Stimulated activated CD4-positive, alpha-beta T cell treated with anti-CD3 and anti-CD28 coated beads, Interleukin-4, amount 100 ng/mL, for 24 hours (primary cell): Measurements from ENCODE around the gene C2CD2.
"Not testable (repeated sequence)": the region's sequence is repeated elsewhere in the genome, so short reads cannot be mapped to it uniquely, and the experiment has no call there.

Source experiments
- DNase-seq: peaks from one replicate; pipeline ENCODE4 v3.0.0-alpha.2; 2020

C2CD2 gene

GRCh38 chr21:41974752-41975053 lies 20.9 kb upstream of the C2CD2 start:
- DNase-seq: no peak

DNA sequence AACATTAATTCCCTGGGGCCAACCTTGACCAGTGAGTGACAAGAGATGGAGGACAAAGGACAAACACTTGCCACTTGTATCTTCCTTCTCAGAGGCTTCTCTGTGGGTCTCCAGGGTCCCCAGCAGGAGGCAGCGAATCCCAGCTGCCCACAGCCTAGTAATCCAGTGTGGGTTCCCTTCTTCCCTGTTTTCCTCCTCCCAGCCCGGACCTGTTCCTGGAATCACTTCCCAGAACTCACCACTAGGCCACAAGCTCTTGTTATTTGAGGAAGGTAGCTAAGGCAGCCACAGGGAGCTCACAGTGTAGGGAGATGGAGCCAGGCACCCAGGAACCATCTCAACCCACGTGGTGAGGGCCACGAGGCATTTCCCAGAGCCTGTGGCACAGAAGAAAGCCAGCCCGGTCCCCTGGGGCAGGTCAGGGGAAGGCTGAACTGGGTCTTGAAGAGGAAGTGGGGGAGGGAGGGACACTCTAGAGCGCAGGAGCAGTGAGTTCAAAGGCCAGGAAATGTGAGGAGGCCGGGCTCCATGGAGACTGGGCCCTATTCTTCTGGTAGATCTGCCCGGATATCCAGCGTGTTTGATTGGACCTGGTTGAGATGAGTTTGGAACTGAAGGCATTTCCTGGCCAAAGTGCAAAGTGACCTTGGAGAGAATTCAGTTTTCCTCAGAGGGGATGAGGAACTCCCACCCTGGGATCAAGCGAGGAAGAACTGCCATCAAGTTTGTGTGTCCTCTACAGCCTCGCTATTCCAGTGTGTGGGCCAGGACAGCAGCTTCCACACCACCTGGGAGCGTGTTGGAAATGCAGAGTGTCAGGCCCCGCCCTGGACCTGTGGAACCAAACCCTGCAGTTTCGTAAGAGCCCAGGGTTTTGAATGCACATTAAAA lies 20.3 kb upstream of the C2CD2 start:
- DNase-seq: no peak

GRCh38 chr21:41973427-41973831 lies 19.6 kb upstream of the C2CD2 start:
- no peak for DNase-seq

DNA sequence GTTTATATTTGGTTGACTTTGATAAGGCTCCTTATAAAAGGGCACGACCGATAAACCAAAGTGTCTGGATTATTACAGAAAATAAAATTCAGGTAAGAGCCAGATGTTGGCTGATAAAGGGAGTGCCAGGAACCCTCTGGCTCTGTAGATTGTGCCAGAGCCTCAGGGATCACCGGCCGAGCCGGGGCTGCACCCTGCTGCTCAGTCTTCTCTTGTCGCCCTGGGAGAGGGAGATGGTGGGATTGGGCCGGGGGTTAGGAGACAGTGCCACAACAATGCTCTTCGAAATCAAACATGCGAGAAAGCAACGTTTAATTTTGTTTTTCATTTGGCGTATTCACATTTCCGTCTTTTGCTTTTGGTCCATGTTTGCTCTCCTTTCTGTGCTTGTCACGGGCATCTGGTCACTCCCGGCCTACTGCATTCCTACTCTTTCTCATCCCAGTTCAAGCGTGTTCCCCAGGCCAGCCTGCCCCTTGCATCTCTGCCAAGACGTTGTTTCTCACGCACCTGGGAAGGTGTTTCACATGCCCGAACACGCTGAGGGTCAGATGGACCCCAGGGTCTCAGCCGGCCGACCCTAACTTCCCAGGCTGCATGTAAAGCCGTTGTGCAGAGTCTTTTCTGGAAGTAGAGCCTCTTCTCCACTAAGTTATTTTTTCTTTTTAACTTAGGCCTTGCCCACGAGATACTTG lies 18.8 kb upstream of the C2CD2 start:
- DNase-seq: no peak

GRCh38 chr21:41971891-41972290 lies 18.1 kb upstream of the C2CD2 start:
- no peak for DNase-seq

DNA sequence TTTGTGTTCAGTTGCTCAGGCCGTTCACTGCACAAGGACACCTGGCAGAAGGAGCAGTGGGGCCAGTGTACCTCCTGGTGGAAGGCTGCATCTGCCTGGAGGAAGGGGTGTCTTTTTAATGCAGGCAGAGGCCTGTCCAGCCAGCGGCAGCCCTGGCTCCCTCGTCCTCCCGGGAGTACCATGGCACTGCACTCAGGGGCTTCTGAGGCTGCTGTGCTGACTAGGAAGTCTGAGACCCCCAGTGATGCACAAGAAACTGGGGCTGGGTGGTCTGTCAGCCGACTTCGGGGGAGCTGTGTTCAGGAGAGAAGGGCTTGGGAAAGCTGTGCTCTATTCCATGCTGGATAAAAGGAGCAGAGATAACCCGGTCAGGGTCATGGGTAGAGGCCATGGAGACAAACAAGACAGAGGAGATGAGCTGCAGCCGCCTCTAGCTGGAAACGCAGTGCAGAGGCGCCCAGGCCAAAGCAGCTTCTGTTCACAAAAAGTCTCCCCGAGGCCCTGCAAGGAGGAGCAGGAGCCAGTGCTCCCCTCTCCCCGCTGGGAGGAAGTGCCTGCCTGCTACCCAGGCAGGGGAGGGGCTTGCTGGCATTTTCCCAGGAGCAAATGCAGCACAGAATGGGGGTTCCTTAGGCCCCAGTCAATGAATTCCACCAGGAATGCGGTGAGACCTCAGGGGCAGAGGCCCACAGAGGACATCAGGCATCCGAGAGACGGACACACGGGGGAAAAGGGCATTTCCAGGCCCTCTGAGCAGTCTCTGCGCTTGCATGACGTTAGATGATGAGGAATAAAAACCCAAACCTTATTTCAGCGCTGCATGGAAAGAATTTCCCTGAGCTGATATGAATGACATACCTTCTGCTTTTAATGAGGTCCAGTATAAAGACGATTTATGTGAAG lies 17.2 kb upstream of the C2CD2 start:
- DNase-seq: no peak

- DNase-seq: no peak
Measured at GRCh38 chr21:41970106-41970391, 16.2 kb upstream of the C2CD2 start.

DNA sequence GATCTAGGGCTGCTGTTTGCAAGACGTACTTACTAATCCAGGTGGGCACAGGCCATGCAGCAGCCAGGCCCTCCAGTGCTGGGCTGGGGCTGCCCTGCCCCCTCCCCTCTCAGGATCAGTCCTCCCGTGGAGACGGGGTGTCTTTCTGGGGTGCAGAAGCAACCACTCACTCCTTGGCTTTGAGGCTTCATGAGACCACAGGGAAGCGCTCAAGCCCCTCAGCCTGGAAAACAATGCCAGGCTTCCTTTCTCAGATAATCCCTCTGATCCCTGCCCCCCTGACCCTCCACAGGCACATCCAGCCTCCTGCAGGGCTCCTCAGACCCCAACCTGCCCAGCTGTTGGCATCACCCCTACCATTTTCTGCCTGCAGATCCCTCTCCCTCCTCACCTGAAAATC lies 13.9 kb upstream of the C2CD2 start:
- DNase-seq: no peak

DNA sequence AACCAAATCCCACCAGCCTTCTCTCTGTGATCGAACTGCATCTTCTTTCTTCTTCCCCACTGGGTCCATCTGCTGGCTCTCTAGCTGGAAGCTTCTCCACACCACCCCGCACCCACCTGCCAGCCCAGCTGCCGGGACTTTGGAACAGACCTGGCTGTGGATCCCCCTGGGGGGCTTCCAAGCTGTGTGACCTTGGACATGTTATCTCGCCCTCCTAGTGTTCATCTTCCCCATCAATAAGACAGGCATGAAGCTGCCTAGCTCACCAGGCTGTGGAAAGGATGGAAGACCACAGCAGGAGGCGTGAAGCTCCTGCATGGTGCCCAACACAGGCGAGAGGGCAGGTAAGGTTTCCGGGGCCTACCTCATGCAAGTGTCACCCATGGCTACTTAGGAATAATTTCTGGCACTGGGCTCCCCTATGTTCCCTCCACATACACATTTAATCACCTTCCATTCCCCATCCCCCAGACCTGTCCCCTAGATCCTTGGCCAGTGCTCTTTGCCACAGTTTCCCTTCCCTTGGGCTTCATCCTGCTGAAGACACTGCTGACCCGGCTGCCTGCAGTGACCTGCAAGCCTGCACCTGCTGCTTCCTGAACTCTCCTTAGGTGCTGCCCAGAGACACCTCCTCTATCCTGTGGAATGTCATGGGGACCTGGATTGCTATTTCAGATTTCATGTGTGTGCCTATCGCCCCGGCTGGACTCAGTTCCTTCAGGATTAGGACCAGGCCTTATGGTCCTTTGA lies 13.2 kb upstream of the C2CD2 start:
- DNase-seq: no peak

DNA sequence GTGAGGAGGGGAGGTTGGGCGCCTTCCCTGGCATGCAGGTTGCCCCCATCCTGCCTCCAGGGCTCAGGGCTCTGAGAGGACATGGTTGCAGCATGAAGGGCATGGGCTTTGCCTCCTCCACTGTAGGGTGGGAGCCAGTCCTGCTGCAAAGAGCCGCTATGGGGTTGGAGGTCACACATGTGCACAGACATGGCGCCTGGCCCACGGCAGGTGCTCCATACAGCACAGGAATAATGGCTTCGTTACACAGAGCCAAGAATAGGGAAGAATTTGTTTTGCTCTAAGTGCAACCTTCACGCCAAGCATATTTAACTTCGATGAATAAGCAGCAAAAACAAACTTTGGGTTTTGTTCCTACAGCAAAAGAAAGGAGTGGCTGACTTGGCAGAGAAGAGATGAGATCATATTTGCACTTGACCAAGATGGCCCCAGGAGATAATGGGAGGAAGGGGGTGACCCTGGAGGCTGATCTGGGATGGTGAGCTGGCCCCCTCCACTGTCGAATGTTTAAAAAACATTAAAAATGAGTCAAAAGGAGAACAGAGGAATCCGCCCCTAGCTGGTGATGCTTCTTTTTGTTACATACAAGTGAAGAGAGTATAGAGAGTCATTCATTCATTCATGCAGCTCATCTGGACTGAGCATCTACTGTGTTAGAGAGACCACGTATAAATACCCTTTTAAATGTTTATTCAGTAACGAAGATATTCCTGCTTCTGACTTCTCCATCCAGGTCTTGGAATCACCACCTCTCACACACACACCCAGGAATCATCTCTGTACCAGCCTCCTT lies 12.4 kb upstream of the C2CD2 start:
- DNase-seq: no peak

DNA sequence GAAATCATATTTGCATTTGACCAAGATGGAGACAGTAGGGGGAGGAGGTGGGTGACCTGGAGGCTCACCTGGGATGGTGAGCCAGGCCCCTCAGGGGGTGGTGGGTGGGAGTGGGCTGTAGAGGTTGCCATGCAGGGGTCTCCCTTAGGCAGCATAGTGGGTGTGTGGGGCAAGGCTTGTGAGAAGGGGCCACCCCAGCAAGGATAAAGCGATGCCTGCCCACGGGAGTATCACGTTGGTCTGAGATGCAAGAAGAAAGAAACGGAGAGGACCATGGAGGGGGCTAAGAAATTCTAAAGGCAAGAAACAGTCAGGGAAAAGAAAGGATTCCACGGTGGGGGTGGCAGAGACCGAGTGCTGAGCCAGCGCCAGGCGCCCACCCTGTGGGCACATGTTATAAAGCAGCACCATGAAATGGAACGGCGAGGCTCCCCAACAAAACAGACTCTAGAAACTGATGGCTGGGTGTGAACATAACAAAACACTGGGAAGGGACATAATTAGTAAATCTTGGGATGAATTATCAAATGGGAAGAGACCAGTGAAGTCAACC lies 11.7 kb upstream of the C2CD2 start:
- no peak for DNase-seq

- no peak for DNase-seq
Measured at GRCh38 chr21:41965045-41965444, 11.2 kb upstream of the C2CD2 start.

GRCh38 chr21:41964171-41964570 lies 10.4 kb upstream of the C2CD2 start:
- no peak for DNase-seq

DNA sequence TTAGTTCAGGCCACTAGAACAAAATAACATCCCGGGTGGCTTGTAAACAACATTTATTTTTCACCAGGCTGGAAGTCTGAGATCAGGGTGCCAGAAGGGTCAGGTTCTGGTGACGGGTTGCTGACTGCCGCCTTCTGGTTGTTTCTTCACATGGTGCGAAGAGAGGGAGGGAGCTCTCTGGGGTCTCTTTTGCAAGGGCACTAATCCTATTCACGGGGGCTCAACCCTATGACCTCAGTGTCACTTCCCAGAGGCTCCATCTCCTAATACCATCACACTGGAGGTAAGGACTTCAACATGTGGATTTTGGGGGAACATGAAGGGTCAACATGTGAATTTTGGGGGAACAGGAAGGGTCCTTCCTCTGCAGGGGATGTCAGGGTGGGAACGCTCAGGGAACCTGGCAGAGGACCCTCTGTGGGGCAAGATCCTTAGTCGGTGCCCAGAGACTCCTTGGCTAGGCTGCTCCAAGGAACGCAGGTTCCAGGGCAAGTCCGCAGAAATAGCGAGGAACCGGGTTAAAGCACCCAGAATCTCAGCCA lies 8.7 kb upstream of the C2CD2 start:
- no peak for DNase-seq

- no peak for DNase-seq
Measured at GRCh38 chr21:41961753-41962152, 7.9 kb upstream of the C2CD2 start.

GRCh38 chr21:41961282-41961701 lies 7.5 kb upstream of the C2CD2 start:
- no peak for DNase-seq

DNA sequence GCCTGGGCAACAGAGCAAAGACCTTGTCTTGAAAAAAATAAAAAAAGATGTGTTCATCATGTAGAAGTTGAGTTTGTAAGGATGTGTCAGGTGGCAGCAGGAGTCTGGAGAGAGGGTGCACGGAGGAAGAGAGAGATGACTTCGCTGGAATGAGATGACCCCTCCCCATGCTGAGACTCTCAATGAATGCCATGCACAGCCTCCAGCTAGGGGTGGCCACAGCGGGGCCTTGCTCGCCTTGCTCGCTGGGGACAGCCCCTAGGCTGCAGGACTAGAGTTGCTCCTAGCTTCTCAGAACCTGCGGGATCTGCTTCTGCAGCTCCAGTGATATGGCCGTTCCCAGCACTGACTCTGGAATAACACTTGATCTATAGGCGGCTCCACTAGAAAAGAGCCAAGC lies 6.6 kb upstream of the C2CD2 start:
- DNase-seq: no peak

GRCh38 chr21:41959697-41960096 lies 5.9 kb upstream of the C2CD2 start:
- not testable (repeated sequence) for DNase-seq

DNA sequence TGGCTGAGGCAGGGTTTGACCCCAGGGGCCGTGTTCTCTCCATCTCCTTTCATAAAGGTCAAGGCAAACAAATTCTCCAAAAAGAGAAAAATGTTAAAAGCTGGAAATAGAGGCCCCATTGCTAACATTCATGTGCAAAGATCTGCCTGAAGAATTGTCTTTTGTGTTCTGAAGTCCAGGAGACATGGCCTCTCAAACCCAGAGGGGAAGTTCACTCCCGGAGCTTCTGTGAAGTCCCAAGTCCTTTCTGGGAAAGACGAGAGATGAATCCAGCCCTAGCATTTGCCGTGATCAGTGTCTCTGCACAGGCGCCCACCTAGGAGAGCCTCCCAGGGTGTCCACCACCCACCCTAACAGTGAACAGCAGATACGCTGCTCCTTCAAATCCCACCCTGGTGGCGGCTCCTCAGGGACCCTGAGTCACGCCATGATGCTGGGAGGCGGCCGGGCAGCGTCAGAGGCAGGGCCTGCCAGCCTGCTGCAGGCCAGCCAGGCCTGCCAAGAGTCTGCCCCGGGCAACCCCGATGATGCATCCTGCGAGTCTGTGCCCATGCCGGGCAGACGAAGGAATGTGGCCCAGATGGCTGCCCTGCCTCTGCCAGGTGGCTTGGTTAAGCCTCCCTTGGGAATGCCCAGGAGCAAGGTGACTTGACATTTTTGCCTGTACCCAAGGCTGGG lies 5.2 kb upstream of the C2CD2 start:
- DNase-seq: no peak

- no peak for DNase-seq
Measured at GRCh38 chr21:41957991-41958766, 4.4 kb upstream of the C2CD2 start.
